T-helper 9 cell (primary cell): ENCODE data around the gene CTIF.

Source experiments
- DNase-seq: peaks from one replicate; pipeline ENCODE4 v3.0.0-alpha.2; 2020

CTIF gene

DNA sequence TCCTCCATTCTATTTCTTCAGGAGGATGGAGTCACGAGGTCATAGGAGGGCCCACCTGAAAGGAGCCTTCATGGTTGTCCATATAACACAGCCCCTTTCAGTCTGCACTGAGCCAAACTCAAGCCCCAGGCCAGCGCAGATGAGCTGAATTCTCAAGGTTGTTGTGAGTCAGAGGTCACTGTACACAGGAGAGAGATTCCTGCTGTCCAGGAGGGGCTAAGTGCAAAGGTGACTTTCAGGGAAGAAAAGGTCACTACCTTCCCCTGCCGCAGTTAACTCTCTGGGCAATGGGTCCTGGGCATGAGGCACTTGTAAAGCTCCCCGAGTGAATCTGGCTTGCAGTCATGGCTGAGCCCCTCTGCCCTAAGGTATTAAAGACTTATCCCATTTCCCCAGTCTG, 150.7 kb downstream of the CTIF start:
- DNase-seq = no peak

DNA sequence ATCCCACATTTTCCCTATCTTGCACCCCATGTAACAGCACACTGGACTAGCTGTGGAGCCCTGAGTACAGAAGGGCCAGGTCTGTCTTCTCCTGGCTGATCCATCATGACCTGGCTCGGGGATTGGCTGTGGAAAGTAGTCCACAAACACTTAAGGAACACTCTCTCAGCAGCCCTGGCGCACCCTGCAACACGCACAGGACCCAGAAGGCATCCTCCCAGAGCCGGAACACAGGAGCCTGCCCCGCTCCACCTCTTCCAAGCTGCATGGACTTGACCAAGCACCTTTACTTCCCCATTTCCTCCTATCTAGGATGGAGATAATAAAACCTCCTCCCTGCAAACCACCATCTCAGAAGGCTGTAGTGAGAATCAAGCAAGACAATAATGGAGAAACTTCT, 151.7 kb downstream of the CTIF start:
- no peak for DNase-seq

- DNase-seq = no peak
Measured at GRCh38 chr18:48693006-48693405, 154.2 kb downstream of the CTIF start.

DNA sequence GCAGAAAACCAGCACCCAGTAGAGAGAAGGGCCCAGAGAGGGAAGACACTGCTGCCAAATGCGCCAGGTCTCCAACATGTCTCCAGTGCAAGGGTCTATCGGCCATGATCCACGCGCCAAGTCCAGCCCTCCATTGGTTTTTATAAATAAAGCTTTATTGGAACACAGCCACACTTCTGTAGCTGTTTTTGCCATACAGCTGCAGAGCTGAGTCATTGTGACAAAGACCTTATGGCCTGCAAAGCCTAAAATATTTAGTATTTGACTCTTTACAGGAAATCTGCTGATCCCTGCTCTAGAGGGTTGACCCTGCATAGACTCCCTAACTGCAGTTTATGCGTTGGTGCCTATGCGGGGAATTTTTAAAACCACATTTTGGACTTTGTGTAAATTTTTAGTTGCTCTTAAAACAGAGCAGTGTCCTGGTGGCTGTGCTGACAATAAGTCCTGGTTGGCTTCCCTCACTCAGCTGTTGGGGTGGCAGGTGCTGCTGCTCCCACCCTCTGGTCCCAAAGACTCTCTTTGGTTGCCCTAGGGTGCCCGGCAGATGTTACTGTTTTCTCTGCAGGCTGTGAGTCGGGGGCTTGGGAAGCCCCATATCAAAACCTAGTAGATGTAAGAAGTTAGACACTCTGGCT, 154.9 kb downstream of the CTIF start:
- DNase-seq = no peak

- no peak for DNase-seq
Measured at GRCh38 chr18:48694295-48694694, 155.5 kb downstream of the CTIF start.

- DNase-seq = no peak
Measured at GRCh38 chr18:48695671-48696070, 156.8 kb downstream of the CTIF start.

DNA sequence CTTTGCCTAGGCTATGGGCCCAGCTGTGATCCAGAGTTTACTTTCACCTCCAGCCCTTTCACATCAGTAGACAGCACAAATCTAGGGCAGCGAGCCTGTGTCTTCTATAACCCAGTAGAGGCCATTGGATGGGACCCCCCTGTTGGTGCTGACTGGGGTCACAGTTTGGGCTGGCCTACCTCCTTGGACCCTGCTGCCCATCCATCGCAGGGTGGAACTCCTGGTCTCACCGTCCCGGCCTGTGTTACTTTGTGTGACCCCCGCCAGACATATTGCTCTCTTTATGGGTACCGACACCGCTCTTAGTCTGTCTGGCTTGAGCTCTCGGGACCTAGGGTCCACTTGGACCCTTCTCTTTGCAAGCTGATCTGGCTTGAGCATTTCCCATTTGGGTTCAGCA, 157.4 kb downstream of the CTIF start:
- no peak for DNase-seq

DNA sequence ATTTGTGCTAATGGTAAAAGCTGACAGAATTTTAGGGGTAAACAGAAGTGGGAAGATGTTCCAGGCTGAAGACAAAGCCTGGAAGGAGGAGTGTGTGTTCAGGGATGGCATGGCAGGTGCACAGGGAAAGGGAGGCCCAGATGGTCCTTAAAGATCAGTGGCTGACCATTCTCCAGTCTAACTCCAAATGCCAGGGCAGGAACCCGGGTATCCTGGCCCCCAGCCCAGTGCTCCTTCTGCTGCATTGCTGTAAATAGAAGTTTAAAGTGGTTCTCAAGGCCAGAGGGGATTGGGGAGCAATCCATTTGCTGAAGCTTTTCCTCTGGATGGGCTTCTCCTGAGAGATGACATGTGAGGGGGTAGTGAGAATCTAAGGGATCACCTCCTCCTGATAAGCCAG, 158.6 kb downstream of the CTIF start:
- no peak for DNase-seq

DNA sequence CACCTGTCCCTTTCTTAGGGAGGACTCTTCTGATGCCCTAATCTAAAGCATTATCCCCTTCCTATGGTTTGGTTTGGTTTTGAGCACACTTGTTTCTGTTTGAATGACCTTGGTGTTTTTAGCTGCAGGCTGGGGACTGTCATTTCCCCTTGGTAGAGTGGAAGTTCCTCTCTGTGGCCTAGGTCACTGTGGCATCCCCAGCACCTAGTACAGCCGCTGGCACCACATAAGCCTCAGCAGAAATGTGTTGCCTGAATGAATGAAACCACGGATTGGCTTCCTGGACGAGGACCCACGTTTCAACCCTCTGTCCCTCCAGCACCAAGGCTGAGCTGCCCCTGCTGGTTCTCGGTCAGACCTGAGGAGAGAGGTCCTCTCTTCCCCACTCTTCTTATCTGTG, 159.9 kb downstream of the CTIF start:
- no peak for DNase-seq

- DNase-seq = no peak
Measured at GRCh38 chr18:48699761-48700160, 160.9 kb downstream of the CTIF start.

GRCh38 chr18:48700446-48700845, 161.6 kb downstream of the CTIF start:
- no peak for DNase-seq

DNA sequence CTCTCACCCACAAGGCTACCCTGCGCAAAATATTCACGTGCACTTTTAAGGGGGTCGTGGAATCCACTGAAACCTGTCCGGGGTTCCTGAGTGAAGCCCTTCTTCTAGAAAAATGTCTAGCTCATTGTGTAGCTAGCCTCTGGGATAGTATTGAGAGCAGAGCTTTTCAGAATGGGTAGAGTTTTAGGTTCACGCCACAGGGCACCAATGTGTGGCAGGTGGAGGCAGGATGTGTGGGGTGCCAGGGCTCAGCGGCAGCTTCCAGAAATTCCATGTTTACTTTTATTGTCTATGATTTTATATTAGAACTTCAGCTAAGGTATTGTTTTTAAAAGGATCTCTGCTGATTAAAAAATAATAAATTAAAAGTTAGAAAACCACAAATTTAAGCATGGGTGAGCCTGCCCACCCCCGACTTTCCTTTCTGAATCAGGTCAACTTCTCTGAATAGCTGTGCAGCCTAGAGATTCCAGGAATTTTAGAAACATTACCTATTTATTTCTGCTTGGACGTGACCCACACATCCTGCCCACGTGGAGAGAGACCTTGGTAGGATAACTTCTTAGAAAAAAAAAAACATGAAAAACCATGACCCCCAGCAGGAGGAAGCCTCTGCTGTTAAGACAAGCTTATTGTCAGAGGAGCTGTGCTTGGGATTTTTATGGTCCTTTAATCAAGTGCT, 163.7 kb downstream of the CTIF start:
- DNase-seq = no peak

- DNase-seq = no peak
Measured at GRCh38 chr18:48703028-48703386, 164.2 kb downstream of the CTIF start.

GRCh38 chr18:48703418-48703817, 164.6 kb downstream of the CTIF start:
- DNase-seq = no peak

DNA sequence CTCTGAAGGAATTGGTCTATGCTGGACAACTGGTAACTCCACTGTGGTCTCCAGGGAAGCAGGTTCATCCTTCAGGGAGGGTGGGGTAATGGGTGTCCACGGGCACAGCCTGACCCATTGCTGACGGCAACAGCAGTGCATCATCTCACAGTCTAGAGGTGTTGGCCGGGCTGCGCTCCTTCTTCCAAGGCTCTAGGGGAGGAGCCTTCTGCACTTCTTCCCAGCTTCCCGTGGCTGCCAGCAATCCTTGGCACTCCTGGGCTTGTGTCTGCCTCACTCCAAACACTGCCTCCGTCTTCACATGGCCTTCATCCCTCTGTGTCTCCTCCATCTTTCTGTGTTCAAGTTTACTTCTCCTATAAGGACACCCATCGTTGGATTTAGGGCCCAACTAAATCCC, 166.2 kb downstream of the CTIF start:
- DNase-seq = no peak

DNA sequence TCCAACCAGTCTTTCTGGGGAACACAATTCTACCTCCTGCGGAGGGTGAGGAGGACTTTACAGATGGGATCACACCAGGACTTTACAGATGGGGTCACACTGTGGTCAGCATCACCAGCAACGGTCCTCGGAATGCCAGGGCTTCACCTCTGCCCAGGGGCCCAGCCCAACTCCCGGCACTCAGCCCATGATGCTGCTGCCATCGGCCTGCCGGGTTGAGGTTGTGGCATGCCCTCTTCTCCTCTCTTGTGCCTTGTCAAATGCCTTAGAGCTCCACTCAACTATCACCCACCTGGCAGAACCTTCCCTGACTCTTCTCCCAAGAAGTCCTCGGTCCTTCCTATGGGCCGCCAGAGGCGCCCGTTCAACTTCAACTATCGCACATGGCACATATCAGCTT, 166.7 kb downstream of the CTIF start:
- DNase-seq = no peak

- DNase-seq = no peak
Measured at GRCh38 chr18:48706731-48707130, 167.9 kb downstream of the CTIF start.

DNA sequence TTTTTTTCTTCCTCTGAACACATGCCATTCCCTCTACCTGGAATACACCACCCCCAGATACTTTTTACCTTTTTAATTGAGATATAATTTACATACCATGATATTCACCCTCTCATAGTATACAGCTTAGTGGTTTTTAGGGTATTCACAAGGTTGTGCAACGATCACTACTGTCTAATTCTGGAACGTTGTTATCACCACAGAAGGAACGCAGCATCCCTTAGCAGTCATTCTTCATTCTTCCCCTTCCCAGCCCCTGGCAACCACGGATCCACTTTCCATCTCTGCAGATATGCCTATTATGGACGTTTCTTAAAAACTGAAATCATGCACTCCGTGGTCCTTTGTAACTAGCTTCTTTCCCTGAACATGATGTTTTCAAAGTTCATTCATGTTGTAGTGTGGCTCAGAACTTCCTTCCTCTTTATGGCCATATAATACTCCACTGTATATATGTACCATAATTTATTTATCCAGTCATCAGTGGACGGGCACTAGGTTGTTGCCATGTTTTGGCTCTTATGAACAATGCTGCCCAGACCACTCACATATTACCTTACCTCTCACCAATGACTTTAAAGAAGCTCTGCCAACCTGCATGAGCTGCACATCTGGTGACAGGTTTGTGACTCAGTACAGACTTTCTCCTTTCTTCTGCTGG, 168.9 kb downstream of the CTIF start:
- no peak for DNase-seq

DNA sequence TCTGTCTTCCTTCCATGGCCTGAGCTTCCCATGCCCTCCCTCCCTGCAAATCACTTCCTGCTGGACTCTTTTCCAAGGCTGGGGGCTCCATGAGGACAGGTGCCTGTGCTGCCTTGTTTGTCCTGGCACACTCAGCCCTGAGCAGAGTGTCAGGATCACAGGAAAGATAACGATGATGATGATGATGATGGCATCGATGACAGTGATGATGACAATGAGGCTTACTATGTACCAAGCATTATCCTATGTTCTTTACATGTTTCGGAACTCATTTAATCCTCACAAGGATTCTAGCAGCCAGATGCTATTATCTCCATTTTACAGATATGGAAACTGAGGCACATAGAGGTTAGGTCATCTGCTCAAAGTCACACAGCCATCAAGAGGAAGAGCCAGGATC, 170.0 kb downstream of the CTIF start:
- no peak for DNase-seq

GRCh38 chr18:48709371-48710062, 170.7 kb downstream of the CTIF start:
- DNase-seq = no peak

- DNase-seq = no peak
Measured at GRCh38 chr18:48711651-48712486, 173.0 kb downstream of the CTIF start.

- DNase-seq = no peak
Measured at GRCh38 chr18:48713309-48713708, 174.5 kb downstream of the CTIF start.

- no peak for DNase-seq
Measured at GRCh38 chr18:48714873-48715272, 176.0 kb downstream of the CTIF start.
